HEK293 (cell line): ENCODE results near the gene RPS6KA5.

Experiments used
- CTCF ChIA-PET: fragments of 350-600 bp; formaldehyde crosslinking; extraction: SDS; loops from one replicate; lab custom pipeline; 2021; ENCODE audit warnings: antibody characterized with exemption; lab: Yijun Ruan, JAX
- POLR2A ChIA-PET: fragments of 300-600 bp; formaldehyde crosslinking; extraction: SDS; loops from one replicate; lab custom pipeline; 2020; ENCODE audit warnings: antibody characterized with exemption, inconsistent platforms; lab: Yijun Ruan, JAX
- H3K27ac ChIP-seq: fragments of 200-500 bp; sonication (Bioruptor generic); 2 replicates; pipeline ENCODE4 v1.5.1; 2014; ENCODE audit warnings: low read depth, low read length, control low read depth, inconsistent platforms; ENCODE audit errors: extremely low read depth
- H3K36me3 ChIP-seq, 2 experiments: fragments of 200-500 bp in 1 of 2; sonication (Bioruptor generic) in 1 of 2; 1 replicate in 1 of 2; 2 replicates in 1 of 2; pipeline ENCODE4 v1.5.1; 2014 to 2017; ENCODE audit warnings: inconsistent platforms in 2 of 2, low read length in 2 of 2; ENCODE audit not compliant: control insufficient read depth in 2 of 2, insufficient read depth in 1 of 2
- H3K4me1 ChIP-seq: fragments of 200-500 bp; sonication (Bioruptor generic); 2 replicates; pipeline ENCODE4 v1.5.1; 2014; ENCODE audit warnings: mild to moderate bottlenecking, low read length, inconsistent platforms; ENCODE audit not compliant: control insufficient read depth, insufficient read depth
- H3K4me3 ChIP-seq: 2 replicates; pipeline ENCODE4 v1.5.1; 2011; ENCODE audit warnings: low read depth, mild to moderate bottlenecking, control low read depth, low read length, moderate library complexity
- H3K9me3 ChIP-seq: fragments of 200-500 bp; sonication (Bioruptor generic); 2 replicates; pipeline ENCODE4 v1.5.1; 2014; ENCODE audit warnings: low read depth, low read length, inconsistent platforms; ENCODE audit not compliant: control insufficient read depth, insufficient read depth
- GLI4 ChIP-seq: fragments of 450-650 bp; formaldehyde crosslinking; IDR thresholded peaks from 2 replicates; pipeline ENCODE4 v1.5.1; 2016; ENCODE audit warnings: missing biosample characterization, missing genetic modification characterization
- GLIS1 ChIP-seq: fragments of 450-650 bp; formaldehyde crosslinking; IDR thresholded peaks from 2 replicates; pipeline ENCODE4 v1.5.1; 2016; ENCODE audit warnings: missing biosample characterization, missing genetic modification characterization
- GLIS2 ChIP-seq: fragments of 450-650 bp; formaldehyde crosslinking; IDR thresholded peaks from 2 replicates; pipeline ENCODE4 v1.5.1; 2016; ENCODE audit warnings: missing biosample characterization, missing genetic modification characterization
- KLF10 ChIP-seq: fragments of 450-650 bp; IDR thresholded peaks from 2 replicates; pipeline ENCODE4 v1.5.1; 2018; ENCODE audit warnings: missing biosample characterization, mild to moderate bottlenecking, missing genetic modification characterization
- KLF8 ChIP-seq: fragments of 450-650 bp; formaldehyde crosslinking; IDR thresholded peaks from 2 replicates; pipeline ENCODE4 v1.5.1; 2016; ENCODE audit warnings: missing biosample characterization, missing genetic modification characterization
- PRDM10 ChIP-seq: fragments of 450-650 bp; formaldehyde crosslinking; IDR thresholded peaks from 2 replicates; pipeline ENCODE4 v1.5.1; 2016; ENCODE audit warnings: missing biosample characterization, missing genetic modification characterization
- TRIM28 ChIP-seq: IDR thresholded peaks from 2 replicates; pipeline ENCODE4 v1.6.1; 2011; ENCODE audit warnings: low read length, control low read depth, borderline replicate concordance
- ZBTB8A ChIP-seq: fragments of 450-650 bp; formaldehyde crosslinking; IDR thresholded peaks from 2 replicates; pipeline ENCODE4 v1.5.1; 2016; ENCODE audit warnings: missing biosample characterization, missing genetic modification characterization
- ZEB2 ChIP-seq: fragments of 450-650 bp; formaldehyde crosslinking; IDR thresholded peaks from 2 replicates; pipeline ENCODE4 v1.5.1; 2016; ENCODE audit warnings: missing biosample characterization, missing genetic modification characterization
- ZNF132 ChIP-seq: fragments of 450-650 bp; formaldehyde crosslinking; IDR thresholded peaks from 2 replicates; pipeline ENCODE4 v1.5.1; 2017; ENCODE audit warnings: missing biosample characterization, missing genetic modification characterization, borderline replicate concordance
- ZNF274 ChIP-seq, 2 experiments: fragments of 200-500 bp in 1 of 2; fragments of 450-650 bp in 1 of 2; sonication (Bioruptor generic) in 1 of 2; formaldehyde crosslinking in 1 of 2; IDR thresholded peaks; 2 replicates each; pipeline versions ENCODE4 v1.5.1 to v1.6.1; 2014 to 2016; ENCODE audit warnings: borderline replicate concordance in 1 of 2, inconsistent platforms in 1 of 2, low read length in 1 of 2, missing biosample characterization in 1 of 2, missing genetic modification characterization in 1 of 2
- ZNF311 ChIP-seq: fragments of 450-650 bp; formaldehyde crosslinking; IDR thresholded peaks from 2 replicates; pipeline ENCODE4 v1.5.1; 2017; ENCODE audit warnings: missing biosample characterization, missing genetic modification characterization, borderline replicate concordance
- ZNF354C ChIP-seq: fragments of 450-650 bp; formaldehyde crosslinking; IDR thresholded peaks from 2 replicates; pipeline ENCODE4 v1.5.1; 2016; ENCODE audit warnings: missing biosample characterization, missing genetic modification characterization, low read depth, borderline replicate concordance
- ZNF660 ChIP-seq: fragments of 450-650 bp; IDR thresholded peaks from 2 replicates; pipeline ENCODE4 v1.5.1; 2018; ENCODE audit warnings: missing biosample characterization, mild to moderate bottlenecking, missing genetic modification characterization
- ZNF830 ChIP-seq: fragments of 450-650 bp; IDR thresholded peaks from 2 replicates; pipeline ENCODE4 v1.5.0; 2018; ENCODE audit warnings: missing biosample characterization, missing genetic modification characterization, low read depth, mild to moderate bottlenecking, moderate library complexity
- TF ChIP-seq, protein P1 (sequence below): fragments of 450-650 bp; formaldehyde crosslinking; IDR thresholded peaks from 2 replicates; pipeline ENCODE4; 2016; ENCODE audit warnings: missing biosample characterization, missing genetic modification characterization
- TF ChIP-seq, protein P2 (sequence below): fragments of 450-650 bp; formaldehyde crosslinking; IDR thresholded peaks from 2 replicates; pipeline ENCODE4 v1.5.1; 2016; ENCODE audit warnings: missing biosample characterization, missing genetic modification characterization
- TF ChIP-seq, protein P3 (sequence below): fragments of 450-650 bp; IDR thresholded peaks from 2 replicates; pipeline ENCODE4 v1.5.1; 2018; ENCODE audit warnings: missing biosample characterization, mild to moderate bottlenecking, missing genetic modification characterization
- TF ChIP-seq, protein P4 (sequence below): fragments of 450-650 bp; formaldehyde crosslinking; IDR thresholded peaks from 2 replicates; pipeline ENCODE4 v1.5.1; 2016; ENCODE audit warnings: missing biosample characterization, missing genetic modification characterization, low read depth

RPS6KA5 gene

DNA sequence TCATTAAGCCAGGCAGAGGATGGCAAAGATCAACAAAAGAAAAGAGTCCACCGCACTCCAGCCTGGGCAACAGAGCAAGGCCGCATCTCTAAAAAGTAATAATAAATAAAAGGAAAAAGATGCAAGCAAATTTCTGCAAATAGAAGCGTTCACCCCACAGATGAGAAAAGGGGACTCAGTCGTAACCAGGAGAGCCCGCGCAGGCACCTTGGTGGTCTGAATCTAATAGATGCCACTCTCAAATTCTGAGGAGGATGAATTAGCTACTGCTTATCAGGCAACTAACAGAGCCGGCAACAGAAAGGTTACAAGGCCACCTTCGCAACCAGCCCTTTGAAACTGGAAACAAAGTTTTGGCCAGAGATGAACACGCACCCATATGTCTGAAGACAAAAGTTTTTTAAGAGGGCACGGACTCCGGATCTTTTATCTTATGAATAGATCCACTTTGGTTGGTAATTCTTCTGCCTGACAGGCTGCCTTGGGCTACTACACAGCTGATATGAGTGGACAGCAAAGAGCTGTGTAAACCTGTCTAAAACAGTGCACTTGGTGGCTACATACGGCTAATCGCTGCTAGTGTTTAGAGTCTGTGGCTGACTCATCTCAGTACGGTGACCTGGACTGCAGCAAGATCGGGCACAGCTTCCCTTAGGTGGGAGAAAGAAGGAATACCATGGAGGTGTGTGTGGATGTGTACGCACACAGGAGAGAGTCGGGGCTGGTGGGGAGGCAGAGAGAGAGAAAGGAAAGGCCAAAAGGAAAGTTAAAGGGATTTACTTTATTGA lies 211.3 kb downstream of the RPS6KA5 start:
- Histone ChIP-seq H3K4me3 (no peak overlapping the region), H3K36me3 (no peaks in the 10 kb centered on the region), H3K4me1 (peaks cover 5% of the 10 kb centered on the region; the same call in 1 of the 2 replicates), H3K27ac (no peak overlapping the region), H3K9me3 (no peaks in the 10 kb centered on the region)
- ChIA-PET POLR2A (no interaction called here), CTCF (interaction anchor here (0.6 to 2.6 kb wide), 4 partner anchors 9 to 324 kb away, joined by 3 to 5 read pairs (median 3); no protein-coding TSS in a partner anchor)
- no peak for TF ChIP-seq ZEB2 (tag by site-specific recombination)
- no peak for TF ChIP-seq ZNF132 (tag by site-specific recombination)
- TF ChIP-seq GLI4 (tag by site-specific recombination) = no peak
- no peak for TF ChIP-seq GLIS2
- no peak for TF ChIP-seq ZNF830

DNA sequence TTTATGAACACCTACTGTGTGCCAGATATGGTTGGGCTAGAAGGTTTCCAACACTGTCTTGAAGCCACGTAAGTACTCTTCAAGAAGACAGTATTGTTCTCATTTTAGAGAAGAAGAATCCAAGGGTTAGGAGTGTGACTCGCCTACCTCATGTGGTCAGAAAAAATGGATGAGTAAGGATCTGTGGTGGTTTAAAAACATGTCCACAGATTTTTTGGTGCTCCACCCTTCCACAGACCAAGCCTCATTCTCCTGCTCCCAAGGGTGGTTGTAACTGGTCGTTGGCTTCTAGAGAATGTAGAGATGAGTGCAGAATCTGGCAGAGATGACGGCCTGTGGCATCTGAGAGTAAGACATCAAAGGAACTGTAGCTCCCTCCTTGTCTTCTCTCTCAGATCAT lies 213.9 kb downstream of the RPS6KA5 start:
- no peak for TF ChIP-seq TRIM28
- no peak for TF ChIP-seq ZNF274 (IDR thresholded peaks at IDR 0.05; ENCODE audit: low read length)
- no peak for TF ChIP-seq ZNF274 (tag by site-specific recombination; IDR thresholded peaks at IDR 0.05; ENCODE audit: borderline replicate concordance)
- no peak for TF ChIP-seq ZNF660 (tag by site-specific recombination)
- no peak for TF ChIP-seq ZBTB8A (tag by site-specific recombination)
- TF ChIP-seq ZNF311 (tag by site-specific recombination) = no peak
- no peak for TF ChIP-seq GLIS1 (tag by site-specific recombination)
- TF ChIP-seq, protein P1, sequence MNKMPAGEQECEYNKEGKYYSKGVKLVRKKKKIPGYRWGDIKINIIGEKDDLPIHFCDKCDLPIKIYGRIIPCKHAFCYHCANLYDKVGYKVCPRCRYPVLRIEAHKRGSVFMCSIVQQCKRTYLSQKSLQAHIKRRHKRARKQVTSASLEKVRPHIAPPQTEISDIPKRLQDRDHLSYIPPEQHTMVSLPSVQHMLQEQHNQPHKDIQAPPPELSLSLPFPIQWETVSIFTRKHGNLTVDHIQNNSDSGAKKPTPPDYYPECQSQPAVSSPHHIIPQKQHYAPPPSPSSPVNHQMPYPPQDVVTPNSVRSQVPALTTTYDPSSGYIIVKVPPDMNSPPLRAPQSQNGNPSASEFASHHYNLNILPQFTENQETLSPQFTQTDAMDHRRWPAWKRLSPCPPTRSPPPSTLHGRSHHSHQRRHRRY (tag by site-specific recombination) = no peak
- TF ChIP-seq, protein P2, sequence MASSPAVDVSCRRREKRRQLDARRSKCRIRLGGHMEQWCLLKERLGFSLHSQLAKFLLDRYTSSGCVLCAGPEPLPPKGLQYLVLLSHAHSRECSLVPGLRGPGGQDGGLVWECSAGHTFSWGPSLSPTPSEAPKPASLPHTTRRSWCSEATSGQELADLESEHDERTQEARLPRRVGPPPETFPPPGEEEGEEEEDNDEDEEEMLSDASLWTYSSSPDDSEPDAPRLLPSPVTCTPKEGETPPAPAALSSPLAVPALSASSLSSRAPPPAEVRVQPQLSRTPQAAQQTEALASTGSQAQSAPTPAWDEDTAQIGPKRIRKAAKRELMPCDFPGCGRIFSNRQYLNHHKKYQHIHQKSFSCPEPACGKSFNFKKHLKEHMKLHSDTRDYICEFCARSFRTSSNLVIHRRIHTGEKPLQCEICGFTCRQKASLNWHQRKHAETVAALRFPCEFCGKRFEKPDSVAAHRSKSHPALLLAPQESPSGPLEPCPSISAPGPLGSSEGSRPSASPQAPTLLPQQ (tag by site-specific recombination) = no peak
- TF ChIP-seq ZNF354C (tag by site-specific recombination) = no peak
- TF ChIP-seq KLF8 (tag by site-specific recombination) = no peak
- Histone ChIP-seq H3K27ac (no peak overlapping the region), H3K4me3 (no peak overlapping the region), H3K4me1 (peaks cover 5% of the 10 kb centered on the region; the same call in 1 of the 2 replicates), H3K36me3 (no peaks in the 10 kb centered on the region), H3K9me3 (no peaks in the 10 kb centered on the region)
- POLR2A ChIA-PET = no interaction called here
- CTCF ChIA-PET = no interaction called here

DNA sequence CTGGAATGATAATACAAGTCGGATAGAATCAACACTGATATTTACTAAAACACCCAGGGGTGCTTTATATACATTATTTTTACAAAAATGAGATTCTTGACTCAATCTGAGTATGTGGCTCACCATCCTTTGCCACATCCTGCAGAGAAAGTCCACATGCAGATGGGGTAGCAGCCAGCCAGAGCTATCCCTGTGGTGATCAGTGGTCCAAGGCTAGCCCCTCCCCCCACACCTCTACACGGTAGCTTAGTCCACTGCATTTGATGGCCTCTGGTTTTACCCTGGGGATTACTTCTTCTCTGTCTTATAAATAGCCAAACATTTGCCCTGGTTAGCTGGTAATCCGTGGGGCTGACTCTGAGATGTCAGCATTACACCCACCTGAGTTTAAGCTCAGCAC lies 216.1 kb downstream of the RPS6KA5 start:
- TF ChIP-seq KLF10 (tag by site-specific recombination) (no peak), PRDM10 (peak; percentile 37; the same call in 1 of the 2 replicates), GLI4 (tag by site-specific recombination) (no peak)
- TF ChIP-seq, protein P3, sequence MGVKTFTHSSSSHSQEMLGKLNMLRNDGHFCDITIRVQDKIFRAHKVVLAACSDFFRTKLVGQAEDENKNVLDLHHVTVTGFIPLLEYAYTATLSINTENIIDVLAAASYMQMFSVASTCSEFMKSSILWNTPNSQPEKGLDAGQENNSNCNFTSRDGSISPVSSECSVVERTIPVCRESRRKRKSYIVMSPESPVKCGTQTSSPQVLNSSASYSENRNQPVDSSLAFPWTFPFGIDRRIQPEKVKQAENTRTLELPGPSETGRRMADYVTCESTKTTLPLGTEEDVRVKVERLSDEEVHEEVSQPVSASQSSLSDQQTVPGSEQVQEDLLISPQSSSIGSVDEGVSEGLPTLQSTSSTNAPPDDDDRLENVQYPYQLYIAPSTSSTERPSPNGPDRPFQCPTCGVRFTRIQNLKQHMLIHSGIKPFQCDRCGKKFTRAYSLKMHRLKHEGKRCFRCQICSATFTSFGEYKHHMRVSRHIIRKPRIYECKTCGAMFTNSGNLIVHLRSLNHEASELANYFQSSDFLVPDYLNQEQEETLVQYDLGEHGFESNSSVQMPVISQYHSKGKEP (tag by site-specific recombination) = no peak
- TF ChIP-seq, protein P4, sequence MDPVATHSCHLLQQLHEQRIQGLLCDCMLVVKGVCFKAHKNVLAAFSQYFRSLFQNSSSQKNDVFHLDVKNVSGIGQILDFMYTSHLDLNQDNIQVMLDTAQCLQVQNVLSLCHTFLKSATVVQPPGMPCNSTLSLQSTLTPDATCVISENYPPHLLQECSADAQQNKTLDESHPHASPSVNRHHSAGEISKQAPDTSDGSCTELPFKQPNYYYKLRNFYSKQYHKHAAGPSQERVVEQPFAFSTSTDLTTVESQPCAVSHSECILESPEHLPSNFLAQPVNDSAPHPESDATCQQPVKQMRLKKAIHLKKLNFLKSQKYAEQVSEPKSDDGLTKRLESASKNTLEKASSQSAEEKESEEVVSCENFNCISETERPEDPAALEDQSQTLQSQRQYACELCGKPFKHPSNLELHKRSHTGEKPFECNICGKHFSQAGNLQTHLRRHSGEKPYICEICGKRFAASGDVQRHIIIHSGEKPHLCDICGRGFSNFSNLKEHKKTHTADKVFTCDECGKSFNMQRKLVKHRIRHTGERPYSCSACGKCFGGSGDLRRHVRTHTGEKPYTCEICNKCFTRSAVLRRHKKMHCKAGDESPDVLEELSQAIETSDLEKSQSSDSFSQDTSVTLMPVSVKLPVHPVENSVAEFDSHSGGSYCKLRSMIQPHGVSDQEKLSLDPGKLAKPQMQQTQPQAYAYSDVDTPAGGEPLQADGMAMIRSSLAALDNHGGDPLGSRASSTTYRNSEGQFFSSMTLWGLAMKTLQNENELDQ (tag by site-specific recombination) = no peak
- Histone ChIP-seq H3K4me1 (no peaks in the 10 kb centered on the region), H3K9me3 (no peaks in the 10 kb centered on the region), H3K27ac (no peak overlapping the region), H3K4me3 (no peak overlapping the region), H3K36me3 (no peaks in the 10 kb centered on the region)
- ChIA-PET POLR2A (no interaction called here), CTCF (interaction anchor here (1.2 kb wide), 1 partner anchor 190 kb away, joined by 3 read pairs; no protein-coding TSS in a partner anchor)
